HG02763 (cell line): ENCODE results near the gene MEF2C.
A peak's percentile ranks its signal among the peaks of the same experiment; 100 is the strongest.
"Not testable (repeated sequence)": the region's sequence is repeated elsewhere in the genome, so short reads cannot be mapped to it uniquely, and the experiment has no call there.

Source experiments
- ATAC-seq: cut with Tn5 transposase; IDR thresholded peaks from one replicate; pipeline ENCODE4 v1.9.1; 2021; ENCODE audit warnings: mild to moderate bottlenecking, moderate library complexity; ENCODE audit not compliant: unreplicated experiment

Gene MEF2C

GRCh38 chr5:88808153-88808552, 74.8 kb downstream of the MEF2C start:
- ATAC-seq: no peak

DNA sequence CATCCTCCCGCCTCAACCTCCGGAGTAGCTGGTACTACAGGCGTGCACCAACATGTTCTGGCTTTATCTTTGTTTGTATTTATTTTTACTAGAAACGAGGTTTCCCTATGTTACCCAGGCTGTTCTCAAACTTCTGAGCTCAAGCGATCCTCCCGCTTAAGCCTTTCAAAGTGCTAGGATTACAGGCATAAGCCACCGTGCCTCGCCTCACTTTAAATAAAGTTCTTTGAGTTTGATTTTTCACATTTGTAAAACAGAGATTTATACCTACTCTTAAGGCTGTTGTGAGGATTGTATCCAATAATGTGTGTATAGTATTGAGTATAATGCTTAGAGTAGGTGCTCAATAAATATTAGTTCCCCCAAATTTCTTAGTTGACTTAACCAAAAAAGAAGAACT, 75.7 kb downstream of the MEF2C start:
- ATAC-seq: no peak

GRCh38 chr5:88806338-88806737, 76.6 kb downstream of the MEF2C start:
- ATAC-seq: no peak

- ATAC-seq: peak; percentile 50
These were observed 77.7 kb downstream of the MEF2C start for GRCh38 chr5:88805151-88805784.

DNA sequence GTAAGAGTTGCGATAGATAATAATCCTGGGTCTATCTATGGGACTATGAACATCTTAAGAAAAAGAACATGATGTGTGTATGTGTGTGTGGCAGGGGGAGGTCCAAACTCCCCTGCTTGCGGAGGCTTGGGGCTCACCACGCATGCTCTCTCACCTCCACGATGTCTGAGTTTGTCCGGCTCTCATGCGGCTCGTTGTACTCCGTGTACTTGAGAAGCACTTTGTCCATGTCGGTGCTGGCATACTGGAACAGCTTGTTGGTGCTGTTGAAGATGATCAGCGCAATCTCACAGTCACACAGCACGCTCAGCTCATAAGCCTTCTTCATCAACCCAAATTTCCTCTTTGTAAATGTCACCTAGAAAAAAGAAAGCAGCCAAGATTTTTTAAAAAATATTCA, 78.5 kb downstream of the MEF2C start:
- ATAC-seq: no peak

DNA sequence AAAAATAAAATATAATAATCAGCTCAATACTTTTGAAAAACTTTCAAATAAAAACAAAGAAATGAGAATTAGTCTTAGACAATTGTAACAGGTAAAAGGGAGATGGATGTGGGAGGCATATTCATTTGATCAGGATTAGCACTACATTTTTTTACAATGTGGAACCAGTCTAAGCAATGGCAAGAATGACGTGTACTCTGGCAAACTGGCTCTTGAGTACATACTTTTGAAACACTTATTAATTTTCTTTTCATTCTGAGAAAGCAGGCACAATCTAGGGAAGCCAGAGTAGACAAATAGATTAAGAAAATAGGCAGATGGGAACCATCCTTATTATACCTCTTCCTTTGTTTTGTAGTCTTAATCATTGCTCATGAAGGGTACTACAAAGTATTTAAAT, 79.7 kb downstream of the MEF2C start:
- ATAC-seq: no peak

GRCh38 chr5:88799938-88800535, 82.9 kb downstream of the MEF2C start:
- no peak for ATAC-seq

DNA sequence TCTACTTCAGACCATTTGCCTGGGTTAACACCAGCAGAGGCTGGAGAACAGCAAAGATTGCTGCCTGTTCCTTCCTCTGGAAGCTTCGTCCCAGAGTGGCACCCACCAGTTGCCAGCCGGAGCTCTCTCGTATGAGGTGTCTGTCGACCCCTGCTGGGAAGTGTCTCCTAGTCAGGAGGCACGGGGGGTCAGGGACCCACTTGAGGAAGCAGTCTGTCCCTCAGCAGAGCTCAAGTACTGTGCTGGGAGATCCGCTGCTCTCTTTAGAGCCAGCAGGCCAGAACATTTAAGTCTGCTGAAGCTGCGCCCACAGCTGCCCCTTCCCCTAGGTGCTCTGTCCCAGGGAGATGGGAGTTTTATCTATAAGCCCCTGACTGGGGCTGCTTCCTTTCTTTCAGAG, 84.1 kb downstream of the MEF2C start:
- not testable (repeated sequence) for ATAC-seq

- ATAC-seq: not testable (repeated sequence)
These were observed 89.2 kb downstream of the MEF2C start for GRCh38 chr5:88793797-88794196.

DNA sequence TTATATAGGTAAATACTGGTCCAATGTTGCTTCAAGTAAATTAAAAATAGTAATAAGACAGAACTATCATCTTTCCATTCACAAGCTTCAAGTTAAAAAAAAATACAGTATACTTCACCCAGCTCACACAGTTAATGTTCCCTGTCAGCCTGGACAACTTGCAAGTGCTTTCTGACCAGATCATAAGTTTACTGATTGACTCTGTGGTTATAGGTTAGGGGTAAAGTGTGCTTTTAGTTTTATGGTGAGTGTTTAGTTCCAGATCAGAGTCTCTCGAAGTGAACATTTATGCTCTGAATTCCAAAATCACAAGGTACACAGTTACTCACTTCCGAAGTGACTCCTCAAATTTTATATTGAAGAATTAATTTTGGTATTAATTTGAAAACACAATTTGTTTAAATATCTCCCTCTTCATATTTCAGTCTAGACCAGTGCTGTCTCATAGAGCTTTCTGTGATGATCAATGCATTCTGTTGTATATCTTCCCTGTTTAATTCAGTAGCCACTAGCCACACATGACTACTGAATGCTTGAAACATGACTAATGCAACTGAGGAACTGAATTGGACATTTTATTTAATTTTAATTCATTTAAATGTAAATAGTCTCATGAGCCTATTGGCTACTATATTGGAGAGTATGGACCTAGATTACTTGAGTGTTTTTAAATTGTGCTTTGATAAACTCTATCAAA, 90.7 kb downstream of the MEF2C start:
- peak; percentile 91 for ATAC-seq

DNA sequence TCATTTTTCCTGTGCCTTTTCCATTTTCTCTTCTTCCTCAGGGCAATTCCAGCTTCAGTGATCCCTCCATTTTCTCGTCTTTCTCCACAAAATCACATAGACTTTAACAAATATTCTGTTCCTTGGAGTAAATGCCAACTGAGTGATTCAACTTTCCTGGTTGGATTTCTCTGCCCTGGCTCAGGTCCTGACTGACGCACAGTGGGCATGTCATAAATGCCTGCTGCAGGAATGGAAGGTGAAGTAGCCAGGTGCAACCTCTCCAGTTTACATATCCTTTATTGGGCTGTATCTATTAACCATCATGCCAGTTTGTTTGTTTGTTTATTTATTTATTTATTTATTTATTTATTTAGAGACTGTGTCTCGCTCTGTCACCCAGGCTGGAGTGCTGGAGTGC, 95.1 kb downstream of the MEF2C start:
- no peak for ATAC-seq

DNA sequence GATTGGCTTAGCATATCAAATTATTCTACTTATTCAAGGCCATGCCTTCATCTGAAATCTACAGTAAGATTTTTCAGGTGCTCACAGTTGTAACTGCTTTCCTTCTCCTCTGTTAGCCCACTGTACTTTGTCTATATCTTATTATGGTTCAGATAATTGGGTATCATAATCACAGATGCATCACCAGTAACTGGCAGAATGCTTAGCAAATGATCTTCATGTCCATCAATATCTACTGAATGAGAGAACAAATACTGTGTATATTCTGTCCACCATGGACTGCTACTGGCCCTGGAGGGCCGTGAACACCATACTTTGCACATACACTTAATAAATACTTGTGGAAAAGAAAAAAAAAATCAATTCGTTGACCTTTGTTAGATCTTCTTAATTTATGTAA, 96.2 kb downstream of the MEF2C start:
- no peak for ATAC-seq

GRCh38 chr5:88785746-88786565, 97.0 kb downstream of the MEF2C start:
- peak; percentile 59 for ATAC-seq

DNA sequence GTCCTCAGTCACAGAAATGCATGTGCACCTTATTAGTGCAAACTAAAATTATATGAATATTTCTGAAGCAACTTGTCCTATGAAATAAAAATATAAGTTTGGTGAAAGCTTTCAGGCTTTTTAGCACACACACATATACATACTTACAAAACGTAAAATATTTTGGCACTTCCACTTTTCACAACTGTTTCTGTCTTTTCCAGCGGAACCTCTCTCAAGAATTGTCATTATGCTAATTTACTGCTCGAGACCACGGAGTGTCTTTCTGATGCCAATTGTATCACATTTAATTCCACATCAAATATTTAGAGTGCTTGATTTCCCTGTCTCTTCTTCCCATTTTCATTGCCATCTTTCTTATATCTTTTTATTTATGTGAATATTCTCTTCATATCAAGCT, 100.4 kb downstream of the MEF2C start:
- ATAC-seq: no peak

DNA sequence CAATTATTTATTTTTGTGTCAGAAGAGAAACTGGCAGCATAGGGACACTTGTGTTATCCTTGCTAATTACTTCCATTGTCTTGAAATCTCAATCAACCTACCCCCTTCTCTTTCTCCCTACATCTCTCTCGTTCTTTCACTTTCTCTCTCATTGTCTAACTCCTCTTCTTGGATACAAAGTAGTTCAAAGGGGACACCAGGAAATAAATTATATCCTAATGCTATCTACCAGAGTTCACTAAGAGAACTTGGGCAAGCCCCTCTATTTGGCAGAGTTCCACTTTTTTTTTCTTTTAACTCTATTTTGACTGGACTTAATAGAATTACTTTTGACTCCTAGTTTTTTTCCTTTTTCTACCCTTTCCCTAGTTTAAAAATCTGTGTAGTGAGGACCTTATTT, 102.2 kb downstream of the MEF2C start:
- no peak for ATAC-seq

GRCh38 chr5:88778736-88779135, 104.2 kb downstream of the MEF2C start:
- ATAC-seq: no peak

GRCh38 chr5:88776692-88777091, 106.3 kb downstream of the MEF2C start:
- ATAC-seq: no peak

DNA sequence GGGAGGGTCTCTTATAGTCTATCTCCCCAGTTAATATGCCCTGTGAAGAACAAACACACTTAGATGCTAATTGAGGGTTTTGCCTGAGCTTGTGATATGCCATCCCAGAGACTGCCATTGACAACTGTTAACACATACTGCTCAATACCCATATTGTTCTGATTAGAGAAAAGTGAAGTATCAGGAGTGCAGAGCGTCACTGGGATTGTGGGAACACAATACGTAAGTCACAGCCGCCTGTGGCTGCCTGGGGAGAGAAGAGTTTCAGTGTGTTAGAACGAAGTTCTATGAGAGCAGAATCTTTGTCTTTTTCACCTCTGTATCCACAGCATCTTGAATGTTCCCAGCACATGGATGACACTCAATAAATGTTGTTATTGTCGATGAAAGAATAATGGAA, 110.2 kb downstream of the MEF2C start:
- no peak for ATAC-seq

- no peak for ATAC-seq
These were observed 110.9 kb downstream of the MEF2C start for GRCh38 chr5:88772047-88772446.

- ATAC-seq: no peak
These were observed 112.4 kb downstream of the MEF2C start for GRCh38 chr5:88770276-88771257.
